IMR-90 (cell line): ENCODE results near the gene ARX. TPM values are rescaled to one million over a fixed set of nuclear protein-coding genes. Genes with fewer than 3 reads are reported as not detected.

Experiments
- ATAC-seq: fragments of 200-7000 bp; cut with Tn5 transposase; 2 replicates; pipeline ENCODE4 v1.9.1; 2020; ENCODE audit warnings: low read depth, mild to moderate bottlenecking, moderate library complexity
- BruUV-seq: library from RNA; stranded (reverse); fragments of 400-500 nt; replicated peaks from 2 replicates; lab custom pipeline; 2021; lab: Mats Ljungman, UMichigan
- CTCF ChIA-PET: fragments of 300-600 bp; formaldehyde crosslinking; extraction: SDS; loops from one replicate; lab custom pipeline; 2021; ENCODE audit warnings: antibody characterized with exemption; lab: Yijun Ruan, JAX
- POLR2A ChIA-PET: fragments of 300-600 bp; sonication (Branson Sonifier 250); formaldehyde crosslinking; loops from one replicate; lab custom pipeline; 2022; ENCODE audit warnings: antibody characterized with exemption; ENCODE audit not compliant: unreplicated experiment; lab: Charles Lee
- DNase-seq: peaks from one replicate; pipeline ENCODE4 v3.0.0; 2013
- H2AFZ ChIP-seq: replicated peaks from 2 replicates; pipeline ENCODE3; 2013; ENCODE audit warnings: low read length, mild to moderate bottlenecking; ENCODE audit not compliant: poor library complexity
- H2AK5ac ChIP-seq: 2 replicates; pipeline ENCODE4 v1.6.1; 2013; ENCODE audit warnings: low read depth, low read length, inconsistent platforms
- H2AK9ac ChIP-seq: replicated peaks from 2 replicates; pipeline ENCODE3; 2013; ENCODE audit warnings: mild to moderate bottlenecking, low read depth, low read length, moderate library complexity; ENCODE audit not compliant: poor library complexity
- H2BK120ac ChIP-seq: 2 replicates; pipeline ENCODE4 v1.6.1; 2013; ENCODE audit warnings: low read depth, low read length, inconsistent platforms
- H2BK15ac ChIP-seq: 3 replicates; pipeline ENCODE4 v1.6.1; 2013; ENCODE audit warnings: low read depth, low read length, inconsistent platforms
- H2BK20ac ChIP-seq: 2 replicates; pipeline ENCODE4 v1.6.1; 2013; ENCODE audit warnings: low read depth, mild to moderate bottlenecking, inconsistent platforms, low read length, moderate library complexity
- H2BK5ac ChIP-seq: 2 replicates; pipeline ENCODE4 v1.6.1; 2013; ENCODE audit warnings: mild to moderate bottlenecking, low read depth, low read length, inconsistent platforms; ENCODE audit not compliant: poor library complexity, severe bottlenecking
- H3K14ac ChIP-seq: replicated peaks from 2 replicates; pipeline ENCODE4 v1.6.1; 2013; ENCODE audit warnings: low read depth, low read length, inconsistent platforms
- H3K18ac ChIP-seq: 2 replicates; pipeline ENCODE4 v1.6.1; 2013; ENCODE audit warnings: low read depth, low read length, control low read depth
- H3K23ac ChIP-seq: 2 replicates; pipeline ENCODE4 v1.6.1; 2013; ENCODE audit warnings: low read depth, low read length, inconsistent platforms
- H3K27ac ChIP-seq: 2 replicates; pipeline ENCODE4 v1.5.1; 2013; ENCODE audit warnings: mild to moderate bottlenecking, control low read depth, low read length; ENCODE audit not compliant: insufficient read depth
- H3K27me3 ChIP-seq: 2 replicates; pipeline ENCODE4 v1.6.1; 2013; ENCODE audit warnings: low read length; ENCODE audit not compliant: control insufficient read depth, insufficient read depth
- H3K36me3 ChIP-seq: 2 replicates; pipeline ENCODE4 v1.6.1; 2013; ENCODE audit warnings: low read length, mixed read lengths; ENCODE audit not compliant: control insufficient read depth, insufficient read depth
- H3K4ac ChIP-seq: 2 replicates; pipeline ENCODE4 v1.6.1; 2013; ENCODE audit warnings: low read depth, low read length, inconsistent platforms
- H3K4me1 ChIP-seq: 2 replicates; pipeline ENCODE4 v1.6.1; 2013; ENCODE audit warnings: low read length, mixed read lengths; ENCODE audit not compliant: control insufficient read depth, insufficient read depth
- H3K4me2 ChIP-seq: 2 replicates; pipeline ENCODE4 v1.6.1; 2013; ENCODE audit warnings: low read depth, mild to moderate bottlenecking, control low read depth, low read length, moderate library complexity
- H3K4me3 ChIP-seq: 2 replicates; pipeline ENCODE4 v1.5.1; 2013; ENCODE audit warnings: low read depth, mild to moderate bottlenecking, control low read depth, low read length, moderate library complexity; ENCODE audit not compliant: insufficient read depth
- H3K56ac ChIP-seq: 2 replicates; pipeline ENCODE4 v1.6.1; 2013; ENCODE audit warnings: low read length, inconsistent platforms; ENCODE audit not compliant: insufficient read depth; ENCODE audit errors: extremely low read depth
- H3K79me1 ChIP-seq, 2 experiments: 2 replicates each; pipeline ENCODE4 v1.6.1; 2013; ENCODE audit warnings: low read length in 2 of 2, inconsistent platforms in 1 of 2, low read depth in 1 of 2
- H3K9ac ChIP-seq: 2 replicates; pipeline ENCODE4 v1.6.1; 2013; ENCODE audit warnings: low read depth, low read length, control low read depth
- H3K9me1 ChIP-seq: 2 replicates; pipeline ENCODE4 v1.6.1; 2013; ENCODE audit warnings: low read length, inconsistent platforms; ENCODE audit not compliant: insufficient read depth
- H3K9me3 ChIP-seq: 2 replicates; pipeline ENCODE4 v1.6.1; 2013; ENCODE audit warnings: low read length; ENCODE audit not compliant: control insufficient read depth, insufficient read depth
- H4K20me1 ChIP-seq: 2 replicates; pipeline ENCODE4 v1.6.1; 2013; ENCODE audit warnings: low read length, inconsistent platforms; ENCODE audit not compliant: insufficient read depth
- H4K5ac ChIP-seq: 2 replicates; pipeline ENCODE4 v1.6.1; 2013; ENCODE audit warnings: mild to moderate bottlenecking, low read depth, low read length, control low read depth
- H4K8ac ChIP-seq, 2 experiments: 2 replicates each; pipeline ENCODE4 v1.6.1; 2013; ENCODE audit warnings: low read depth in 2 of 2, low read length in 2 of 2, control low read depth in 1 of 2, inconsistent platforms in 1 of 2
- H4K91ac ChIP-seq: 2 replicates; pipeline ENCODE4 v1.6.1; 2013; ENCODE audit warnings: low read depth, low read length, inconsistent platforms; ENCODE audit not compliant: insufficient read depth
- BHLHE40 ChIP-seq: fragments of 150-350 bp; IDR thresholded peaks from 2 replicates; pipeline ENCODE4 v1.6.1; 2016; ENCODE audit warnings: mild to moderate bottlenecking, low read depth, low read length
- CEBPB ChIP-seq: IDR thresholded peaks from 2 replicates; pipeline ENCODE4 v1.6.1; 2012; ENCODE audit warnings: low read depth, low read length, improper control_type of control experiment
- CTCF ChIP-seq: conservative IDR thresholded peaks from 2 replicates; pipeline ENCODE4 v1.5.1; 2012; ENCODE audit warnings: mild to moderate bottlenecking, low read depth, low read length, improper control_type of control experiment
- ELK1 ChIP-seq: fragments of 150-350 bp; IDR thresholded peaks from 2 replicates; pipeline ENCODE4 v1.6.1; 2016; ENCODE audit warnings: low read depth, mild to moderate bottlenecking, low read length, moderate library complexity, borderline replicate concordance
- FOS ChIP-seq: fragments of 150-350 bp; IDR thresholded peaks from 2 replicates; pipeline ENCODE4 v1.6.1; 2016; ENCODE audit warnings: low read depth, low read length
- MAZ ChIP-seq: IDR thresholded peaks from 2 replicates; pipeline ENCODE4 v1.6.1; 2012; ENCODE audit warnings: low read depth, mild to moderate bottlenecking, low read length, improper control_type of control experiment, moderate library complexity, borderline replicate concordance
- POLR2A ChIP-seq: IDR thresholded peaks from 2 replicates; pipeline ENCODE4 v1.6.1; 2012; ENCODE audit warnings: mild to moderate bottlenecking, low read depth, low read length
- RAD21 ChIP-seq: IDR thresholded peaks from 2 replicates; pipeline ENCODE4 v1.6.1; 2012; ENCODE audit warnings: low read length, improper control_type of control experiment
- RCOR1 ChIP-seq: IDR thresholded peaks from 2 replicates; pipeline ENCODE4 v1.6.1; 2012; ENCODE audit warnings: mild to moderate bottlenecking, low read length, improper control_type of control experiment; ENCODE audit not compliant: insufficient replicate concordance
- RFX5 ChIP-seq: IDR thresholded peaks from 2 replicates; pipeline ENCODE4 v1.8.0; 2012; ENCODE audit warnings: low read depth, mild to moderate bottlenecking, low read length, moderate library complexity
- SMC3 ChIP-seq: fragments of 150-350 bp; IDR thresholded peaks from 2 replicates; pipeline ENCODE4 v1.6.1; 2016; ENCODE audit warnings: low read depth, mild to moderate bottlenecking, antibody characterized with exemption, low read length, moderate library complexity
- USF2 ChIP-seq: fragments of 150-350 bp; IDR thresholded peaks from 2 replicates; pipeline ENCODE4 v1.6.1; 2017; ENCODE audit warnings: mild to moderate bottlenecking, antibody characterized with exemption, low read length, low read depth
- WGBS, 2 experiments: methylation state at CpG; one replicate each; pipeline versions ENCODE4 v1.1.5 to v1.1.7; 2013; ENCODE audit warnings: missing lambda C conversion rate in 2 of 2; ENCODE audit not compliant: insufficient read length in 1 of 2; ENCODE audit errors: extremely low coverage in 2 of 2; 5-methylcytosine and 5-hydroxymethylcytosine counted together
- dilution Hi-C: fragments of 300-500 bp; cut with HindIII; formaldehyde crosslinking; loops from one replicate; pipeline ENCODE4 v1.14.3; 2018; ENCODE audit warnings: low sequenced_read_pairs; ENCODE audit not compliant: unreplicated experiment
- in situ Hi-C: fragments of 300-500 bp; cut with MboI; formaldehyde crosslinking; loops from 3 replicates; pipeline ENCODE4 v1.14.3; 2019; ENCODE audit warnings: low sequenced_read_pairs, inconsistent platforms, mixed read lengths
- intact Hi-C: fragments of 100-400 bp; cut with micrococcal nuclease; formaldehyde crosslinking; loops from 2 replicates; pipeline ENCODE4 v1.10.0; 2022
- polyA plus RNA-seq, 3 experiments: library from polyadenylated mRNA; depleted of rRNA; stranded (reverse); fragments of >200 nt; gene quantifications; 2 replicates each; pipeline ENCODE4 v1.2.3, GENCODE V29; 2012; ENCODE audit warnings: low replicate concordance in 1 of 3
- total RNA-seq: library from RNA; depleted of rRNA; stranded (reverse); fragments of >200 nt; gene quantifications from 2 replicates; pipeline ENCODE4 v1.2.3, GENCODE V29; 2012

Gene ARX
- total and polyA plus RNA-seq, 2 of the 4 experiments (the other 2 are of a cell fraction), result not detected

GRCh38 chrX:24955372-24955930 lies 60.3 kb downstream of the ARX start:
- H3K23ac ChIP-seq, result no peak overlapping the region
- no peaks in the 10 kb centered on the region for H3K4me1 ChIP-seq
- H2BK15ac ChIP-seq, result no peak overlapping the region
- H3K56ac ChIP-seq, result no peak overlapping the region
- H3K27ac ChIP-seq, result no peak overlapping the region
- H3K9me3 ChIP-seq, result no peaks in the 10 kb centered on the region
- H3K36me3 ChIP-seq, result no peaks in the 10 kb centered on the region
- DNase-seq (no peak), ATAC-seq (no peak)
- WGBS, 2 experiments, result no CpG with 5 or more reads among the region's 2 CpGs
- H2AFZ ChIP-seq, result no peak overlapping the region
- H4K5ac ChIP-seq, result no peak overlapping the region
- H2BK5ac ChIP-seq, result no peak overlapping the region
- no peaks in the 10 kb centered on the region for H3K79me1 ChIP-seq
- dilution Hi-C loops (no loop called here), in situ Hi-C loops (no loop called here), intact Hi-C loops (no loop called here)
- no peak overlapping the region for H2AK9ac ChIP-seq
- H3K27me3 ChIP-seq, result no peaks in the 10 kb centered on the region
- H2BK20ac ChIP-seq, result no peak overlapping the region
- no TSS peak for BruUV-seq
- ChIA-PET POLR2A (no interaction called here), CTCF (no interaction called here)
- H2AK5ac ChIP-seq, result no peak overlapping the region
- H3K14ac ChIP-seq, result no peak overlapping the region
- no peak overlapping the region for H3K4me3 ChIP-seq
- no peak overlapping the region for H3K4ac ChIP-seq
- no peak overlapping the region for H3K4me2 ChIP-seq
- H4K91ac ChIP-seq, result no peak overlapping the region
- H2BK120ac ChIP-seq, result no peak overlapping the region
- H3K9ac ChIP-seq, result no peak overlapping the region
- H4K8ac ChIP-seq, result no peak overlapping the region
- no peaks in the 10 kb centered on the region for H3K9me1 ChIP-seq
- TF ChIP-seq RCOR1 (no peak), SMC3 (no peak), BHLHE40 (no peak), CEBPB (no peak), RFX5 (no peak), POLR2A (no peak), CTCF (no peak), ELK1 (no peak), FOS (no peak), RAD21 (no peak), MAZ (no peak), USF2 (no peak)
- H3K18ac ChIP-seq, result no peak overlapping the region
- no peaks in the 10 kb centered on the region for H4K20me1 ChIP-seq
